GM18526 (cell line): ENCODE data around the gene GRIN3A.

Source experiments
- POLR2A ChIP-seq: IDR thresholded peaks from 3 replicates; pipeline ENCODE4 v1.6.1; 2011; ENCODE audit not compliant: insufficient read length; ENCODE audit errors: extremely low read depth

The GRIN3A gene

GRCh38 chr9:101738566-101739183 lies at the start of gene GRIN3A:
Gene GRIN3A, minus strand, starts transcription at chr9:101738647. Its CDS starts 668 bp downstream, at chr9:101737979.
- no peak for TF ChIP-seq POLR2A

GRCh38 chr9:101787891-101788290 lies 49.4 kb upstream of the GRIN3A start:
- TF ChIP-seq POLR2A, result no peak

- TF ChIP-seq POLR2A, result no peak
These were observed 39.9 kb upstream of the GRIN3A start for GRCh38 chr9:101778332-101778731.

DNA sequence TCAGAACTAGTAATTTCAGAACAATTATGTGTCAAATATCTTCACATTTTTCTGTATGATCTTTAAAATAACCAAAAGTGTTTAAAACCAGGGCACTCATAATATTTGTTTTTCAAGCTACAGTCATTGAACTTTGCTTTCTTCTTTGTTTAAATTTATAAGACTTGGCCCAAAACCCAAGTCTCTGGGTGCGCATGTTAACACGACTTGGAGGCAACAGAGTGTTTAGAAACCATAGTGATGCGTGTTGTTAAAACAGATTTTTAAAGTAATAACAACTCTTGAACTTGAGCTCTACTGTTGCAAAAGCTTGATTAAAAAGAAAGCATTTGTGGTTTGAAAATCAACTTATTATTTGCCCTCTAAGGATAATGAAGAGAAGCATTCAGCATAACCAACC lies 26.0 kb upstream of the GRIN3A start:
- TF ChIP-seq POLR2A, result no peak

GRCh38 chr9:101758304-101758930 lies 20.0 kb upstream of the GRIN3A start:
- TF ChIP-seq POLR2A, result no peak

GRCh38 chr9:101753716-101754115 lies 15.3 kb upstream of the GRIN3A start:
- TF ChIP-seq POLR2A, result no peak

DNA sequence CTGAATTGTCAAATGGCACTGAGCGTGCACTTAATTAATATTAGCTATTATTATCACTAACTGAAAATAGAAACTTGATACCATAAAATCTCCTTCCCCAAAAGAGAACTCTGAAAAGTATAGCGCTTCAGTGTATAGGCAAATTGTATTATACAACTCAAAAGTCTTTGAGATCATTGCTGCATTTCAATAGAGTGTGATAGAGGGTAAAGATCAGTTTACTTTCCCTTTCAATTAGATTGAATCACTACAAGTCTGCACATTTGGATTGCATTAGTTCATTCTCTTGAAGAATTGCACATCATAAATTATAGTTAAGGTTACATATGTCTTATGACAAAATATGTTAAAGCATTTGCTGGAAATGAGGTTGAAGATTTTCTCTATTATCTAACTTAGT lies 13.4 kb upstream of the GRIN3A start:
- TF ChIP-seq POLR2A, result no peak

GRCh38 chr9:101739311-101739710 lies 864 bp upstream of the GRIN3A start:
- no peak for TF ChIP-seq POLR2A

GRCh38 chr9:101737705-101738565 lies 512 bp downstream of the GRIN3A start:
- TF ChIP-seq POLR2A, result no peak

GRCh38 chr9:101737165-101737704 lies 1.2 kb downstream of the GRIN3A start:
- no peak for TF ChIP-seq POLR2A

- no peak for TF ChIP-seq POLR2A
These were observed 1.7 kb downstream of the GRIN3A start for GRCh38 chr9:101736717-101737116.

- TF ChIP-seq POLR2A, result no peak
These were observed 7.0 kb downstream of the GRIN3A start for GRCh38 chr9:101731429-101731828.

DNA sequence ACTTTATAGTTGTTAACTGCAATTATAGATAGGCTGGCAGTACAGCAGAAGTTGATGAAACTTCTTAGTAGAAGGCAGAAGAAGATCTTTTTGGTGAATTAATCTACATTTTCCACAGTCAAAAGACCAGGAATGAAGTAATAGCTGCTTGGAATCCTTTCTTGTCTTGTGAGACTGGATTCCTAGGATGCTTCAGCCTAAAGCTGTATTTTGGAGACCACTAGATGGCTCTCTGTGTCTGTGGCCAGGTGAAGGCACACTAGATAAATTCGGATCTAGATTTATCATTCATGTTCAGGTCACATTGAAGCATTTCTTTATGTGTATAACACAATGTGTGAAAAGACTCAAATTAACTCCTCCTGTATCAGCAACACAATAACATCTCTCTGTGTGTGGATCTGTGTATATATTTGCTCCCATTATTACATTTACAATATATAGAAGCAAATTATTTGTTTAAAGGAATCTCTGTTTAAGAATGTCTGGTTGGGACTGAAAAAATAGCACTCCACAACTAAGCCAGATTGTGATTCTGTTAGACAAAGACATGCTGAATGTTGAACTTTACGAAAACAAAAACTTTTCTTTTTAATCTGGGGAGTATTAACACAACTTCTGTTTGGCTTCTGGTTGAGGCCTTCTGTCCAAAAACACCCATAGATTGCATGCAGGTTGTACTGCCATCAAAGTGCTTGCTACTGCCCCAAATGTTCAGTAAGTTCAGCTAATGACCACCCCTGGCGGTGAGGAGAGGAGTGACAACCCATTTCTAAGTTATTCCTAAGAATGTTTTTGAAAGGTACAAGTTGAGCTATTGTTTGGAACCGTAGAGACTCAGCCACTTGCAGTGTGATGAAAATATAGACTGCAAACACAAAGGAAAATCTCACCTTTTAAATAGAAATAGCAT lies 10.6 kb downstream of the GRIN3A start:
- no peak for TF ChIP-seq POLR2A

- no peak for TF ChIP-seq POLR2A
These were observed 20.3 kb downstream of the GRIN3A start for GRCh38 chr9:101718192-101718591.

DNA sequence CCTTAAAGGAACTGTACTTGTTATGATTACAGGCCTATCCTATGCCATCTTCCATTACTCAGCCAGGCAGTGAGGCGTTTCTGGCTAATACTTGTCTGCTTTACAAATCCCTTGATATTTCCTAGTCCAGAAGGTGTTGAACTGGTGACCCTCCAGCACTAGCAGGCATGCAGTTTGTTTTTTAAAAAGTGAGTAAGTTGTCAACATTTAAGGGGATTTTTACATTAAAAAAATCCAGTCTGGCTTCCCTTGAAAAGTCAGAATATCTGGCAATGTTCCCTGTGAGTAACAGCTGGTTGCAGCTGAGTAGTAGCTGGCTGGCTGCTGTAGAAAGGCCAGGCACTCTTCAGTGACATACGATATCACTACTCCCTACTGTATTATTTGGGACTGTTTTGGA lies 21.8 kb downstream of the GRIN3A start:
- TF ChIP-seq POLR2A, result no peak
